A549 (cell line): ENCODE measurements around the gene ARL15. TPM values are rescaled to one million over a fixed set of nuclear protein-coding genes. Genes with fewer than 3 reads are reported as not detected.

Experiments
- ATAC-seq, 2 experiments: fragments of 200-7000 bp in 1 of 2; fragments of >200 bp in 1 of 2; cut with Nextera tagmentation in 1 of 2; cut with Tn5 transposase in 1 of 2; 3 replicates each; pipeline versions ENCODE4 v1.8.0 to v1.9.1; 2018 to 2020; ENCODE audit warnings: mild to moderate bottlenecking in 1 of 2, moderate library complexity in 1 of 2
- CTCF ChIA-PET: fragments of 300-600 bp; sonication (Branson Sonifier 250); formaldehyde crosslinking; extraction: SDS; loops from one replicate; lab custom pipeline; 2021; ENCODE audit warnings: antibody characterized with exemption, inconsistent platforms; lab: Yijun Ruan, JAX
- POLR2A ChIA-PET: fragments of 350-600 bp; formaldehyde crosslinking; extraction: SDS; loops from one replicate; lab custom pipeline; 2021; ENCODE audit warnings: antibody characterized with exemption, inconsistent platforms; lab: Yijun Ruan, JAX
- DNase-seq, 2 experiments: peaks; one replicate each; pipeline versions ENCODE4 v3.0.0 to v3.0.0-alpha.2; 2011 to 2016; ENCODE audit warnings: low read depth in 1 of 2, low spot score in 1 of 2
- FAIRE-seq: peaks from 2 replicates; lab custom pipeline; 2011; peaks lifted over from hg19 to GRCh38; lab: Jason Lieb, UNC
- H3K27ac ChIP-seq, 2 experiments: fragments of >200 bp; sonication (Bioruptor Twin); formaldehyde crosslinking; 3 replicates each; pipeline ENCODE4 v1.5.1; 2016 to 2017
- H3K4me1 ChIP-seq: fragments of >200 bp; sonication (Bioruptor Twin); formaldehyde crosslinking; 3 replicates; pipeline ENCODE4 v1.6.1; 2016
- H3K4me2 ChIP-seq: fragments of >200 bp; sonication (Bioruptor Twin); formaldehyde crosslinking; 3 replicates; pipeline ENCODE4 v1.6.1; 2016
- H3K4me3 ChIP-seq: fragments of >200 bp; sonication (Bioruptor Twin); formaldehyde crosslinking; 3 replicates; pipeline ENCODE4 v1.5.1; 2016
- H3K9me3 ChIP-seq: fragments of >200 bp; sonication (Bioruptor Twin); formaldehyde crosslinking; 3 replicates; pipeline ENCODE4 v1.6.1; 2016
- BHLHE40 ChIP-seq: IDR thresholded peaks from 2 replicates; pipeline ENCODE4 v1.6.1; 2012; ENCODE audit warnings: low read depth, low read length, inconsistent platforms
- CEBPB ChIP-seq, 2 experiments: fragments of >200 bp in 1 of 2; sonication (Bioruptor Twin) in 1 of 2; formaldehyde crosslinking in 1 of 2; IDR thresholded peaks; 2 replicates each; pipeline ENCODE4 v1.6.1; 2012 to 2016
- CHD2 ChIP-seq: fragments of 150-350 bp; IDR thresholded peaks from 2 replicates; pipeline ENCODE4 v1.6.1; 2014; ENCODE audit warnings: low read length; ENCODE audit not compliant: partially characterized antibody
- EHMT2 ChIP-seq: fragments of 200-600 bp; sonication (generic); IDR thresholded peaks from 2 replicates; pipeline ENCODE4 v1.6.1; 2016; ENCODE audit warnings: antibody characterized with exemption, low read depth, mild to moderate bottlenecking, moderate library complexity
- EP300 ChIP-seq, 2 experiments: fragments of >200 bp; sonication (Bioruptor Twin); formaldehyde crosslinking; IDR thresholded peaks; 2 replicates in 1 of 2; 3 replicates in 1 of 2; pipeline ENCODE4 v1.6.1; 2016 to 2017
- HDAC2 ChIP-seq: fragments of 200-600 bp; sonication (generic); IDR thresholded peaks from 2 replicates; pipeline ENCODE4 v1.6.1; 2016
- HEYL ChIP-seq: fragments of 250-450 bp; sonication (Bioruptor Pico); IDR thresholded peaks from 2 replicates; pipeline ENCODE4 v1.8.0; 2021; ENCODE audit warnings: mild to moderate bottlenecking, moderate library complexity
- HOXA7 ChIP-seq: fragments of 250-450 bp; sonication (Bioruptor Pico); IDR thresholded peaks from 2 replicates; pipeline ENCODE4 v1.5.0; 2020; ENCODE audit warnings: mild to moderate bottlenecking, moderate library complexity
- HOXB13 ChIP-seq: fragments of 250-450 bp; sonication (Bioruptor Pico); IDR thresholded peaks from 2 replicates; pipeline ENCODE4 v1.5.0; 2020; ENCODE audit warnings: low read depth, mild to moderate bottlenecking, moderate library complexity
- HOXB5 ChIP-seq: fragments of 250-450 bp; sonication (Bioruptor Pico); IDR thresholded peaks from 2 replicates; pipeline ENCODE4 v1.5.0; 2020; ENCODE audit warnings: mild to moderate bottlenecking, moderate library complexity
- KDM5A ChIP-seq: fragments of 200-600 bp; sonication (generic); IDR thresholded peaks from 2 replicates; pipeline ENCODE4 v1.6.1; 2016; ENCODE audit warnings: antibody characterized with exemption, mild to moderate bottlenecking
- MAFK ChIP-seq: fragments of 450-650 bp; IDR thresholded peaks from 2 replicates; pipeline ENCODE4 v1.6.1; 2014; ENCODE audit not compliant: partially characterized antibody
- MAZ ChIP-seq: fragments of 150-350 bp; IDR thresholded peaks from 2 replicates; pipeline ENCODE4 v1.6.1; 2014; ENCODE audit warnings: antibody characterized with exemption, low read depth, low read length, borderline replicate concordance
- NFE2L2 ChIP-seq: fragments of 150-350 bp; conservative IDR thresholded peaks from 2 replicates; pipeline ENCODE4 v1.6.1; 2014; ENCODE audit warnings: low read length
- NPAS2 ChIP-seq: fragments of 250-450 bp; sonication (Bioruptor Pico); IDR thresholded peaks from 2 replicates; pipeline ENCODE4 v1.8.0; 2022; ENCODE audit warnings: mild to moderate bottlenecking, moderate library complexity, borderline replicate concordance
- NR3C1 ChIP-seq: fragments of >200 bp; sonication (Bioruptor Twin); formaldehyde crosslinking; IDR thresholded peaks from 3 replicates; pipeline ENCODE4 v1.6.1; 2017
- PHF8 ChIP-seq: fragments of 200-600 bp; sonication (generic); IDR thresholded peaks from 2 replicates; pipeline ENCODE4 v1.6.1; 2016; ENCODE audit warnings: low read depth, mild to moderate bottlenecking, antibody characterized with exemption, moderate library complexity, borderline replicate concordance
- RAD21 ChIP-seq, 2 experiments: fragments of >200 bp in 1 of 2; sonication (Bioruptor Twin) in 1 of 2; formaldehyde crosslinking in 1 of 2; IDR thresholded peaks in 1 of 2; conservative IDR thresholded peaks in 1 of 2; 2 replicates in 1 of 2; 3 replicates in 1 of 2; pipeline ENCODE4 v1.6.1; 2012 to 2018; ENCODE audit warnings: inconsistent platforms in 1 of 2
- RNF2 ChIP-seq: fragments of 200-600 bp; sonication (generic); IDR thresholded peaks from 2 replicates; pipeline ENCODE4 v1.6.1; 2016; ENCODE audit warnings: low read depth, mild to moderate bottlenecking, antibody characterized with exemption, moderate library complexity, borderline replicate concordance
- ZSCAN20 ChIP-seq: fragments of 250-450 bp; sonication (Bioruptor Pico); IDR thresholded peaks from 2 replicates; pipeline ENCODE4 v1.8.0; 2022; ENCODE audit warnings: mild to moderate bottlenecking, moderate library complexity
- WGBS: methylation state at CpG from one replicate; pipeline ENCODE4 v1.1.6; 2017; ENCODE audit errors: missing lambda C conversion rate; 5-methylcytosine and 5-hydroxymethylcytosine counted together
- polyA plus RNA-seq, 4 experiments: library from polyadenylated mRNA; depleted of rRNA in 3 of 4; stranded (reverse); fragments of >200 nt; fragmentation: RNase III in 1 of 4; extraction: RNeasy Plus Mini Kit Qiagen cat#74134 plus additional on column Dnase treatment in 1 of 4; gene quantifications; 2 replicates in 3 of 4; 3 replicates in 1 of 4; pipeline ENCODE4 v1.2.3, GENCODE V29; 2011 to 2017
- TF ChIP-seq, protein P1 (sequence below): fragments of 150-350 bp; IDR thresholded peaks from 2 replicates; pipeline ENCODE4 v1.6.1; 2014; ENCODE audit warnings: low read depth, mild to moderate bottlenecking, low read length
- TF ChIP-seq, protein P2 (sequence below): IDR thresholded peaks from 2 replicates; pipeline ENCODE4 v1.6.1; 2012
- TF ChIP-seq, protein P3 (sequence below): fragments of 450-650 bp; IDR thresholded peaks from 2 replicates; pipeline ENCODE4 v1.6.1; 2014; ENCODE audit warnings: antibody characterized with exemption
- TF ChIP-seq, protein P4 (sequence below): IDR thresholded peaks from 2 replicates; pipeline ENCODE4 v1.6.1; 2012
- TF ChIP-seq, protein P5 (sequence below): fragments of 250-450 bp; sonication (Bioruptor Pico); IDR thresholded peaks from 2 replicates; pipeline ENCODE4 v1.5.0; 2021; ENCODE audit warnings: mild to moderate bottlenecking, moderate library complexity, borderline replicate concordance
- TF ChIP-seq, protein P6 (sequence below): IDR thresholded peaks from 2 replicates; pipeline ENCODE4 v1.6.1; 2012; ENCODE audit warnings: low read depth, borderline replicate concordance

Gene ARL15
- polyA plus RNA-seq, 2 of the 4 experiments (the other 2 are of a cell fraction) = 11.8 to 12.1 TPM

DNA sequence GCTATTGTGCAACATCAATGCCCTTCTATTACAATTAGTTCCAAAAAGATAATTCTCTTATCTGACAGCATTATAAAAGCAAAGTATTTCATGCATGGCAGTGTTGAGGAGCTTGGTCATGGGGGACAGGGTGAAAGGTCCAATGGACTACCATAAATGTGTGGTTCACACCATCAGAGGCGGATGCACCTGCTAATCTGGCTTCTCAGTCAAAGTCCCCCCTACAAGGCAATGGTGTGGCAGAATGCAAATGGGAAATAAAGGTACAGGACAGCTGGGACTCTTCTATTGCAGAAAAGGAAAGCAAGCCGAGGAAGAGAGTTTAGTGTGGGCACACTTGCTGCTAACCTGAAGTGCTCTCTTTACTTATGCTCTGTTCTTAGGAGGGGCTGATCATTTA is 380.8 kb downstream of the ARL15 start:
- no peak for TF ChIP-seq NFE2L2
- TF ChIP-seq, protein P1, sequence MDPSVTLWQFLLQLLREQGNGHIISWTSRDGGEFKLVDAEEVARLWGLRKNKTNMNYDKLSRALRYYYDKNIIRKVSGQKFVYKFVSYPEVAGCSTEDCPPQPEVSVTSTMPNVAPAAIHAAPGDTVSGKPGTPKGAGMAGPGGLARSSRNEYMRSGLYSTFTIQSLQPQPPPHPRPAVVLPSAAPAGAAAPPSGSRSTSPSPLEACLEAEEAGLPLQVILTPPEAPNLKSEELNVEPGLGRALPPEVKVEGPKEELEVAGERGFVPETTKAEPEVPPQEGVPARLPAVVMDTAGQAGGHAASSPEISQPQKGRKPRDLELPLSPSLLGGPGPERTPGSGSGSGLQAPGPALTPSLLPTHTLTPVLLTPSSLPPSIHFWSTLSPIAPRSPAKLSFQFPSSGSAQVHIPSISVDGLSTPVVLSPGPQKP = no peak
- no peak for TF ChIP-seq EHMT2
- TF ChIP-seq RNF2 = no peak
- DNase-seq (no peak), FAIRE-seq (no peak), ATAC-seq (no peak)
- ChIA-PET CTCF (no interaction called here), POLR2A (no interaction called here)
- 87% methylated on average over 2 of the region's 2 CpGs for WGBS
- Histone ChIP-seq H3K9me3 (no peaks in the 10 kb centered on the region), H3K4me1 (no peaks in the 10 kb centered on the region), H3K27ac (no peak overlapping the region), H3K4me2 (no peak overlapping the region), H3K4me3 (no peak overlapping the region)

DNA sequence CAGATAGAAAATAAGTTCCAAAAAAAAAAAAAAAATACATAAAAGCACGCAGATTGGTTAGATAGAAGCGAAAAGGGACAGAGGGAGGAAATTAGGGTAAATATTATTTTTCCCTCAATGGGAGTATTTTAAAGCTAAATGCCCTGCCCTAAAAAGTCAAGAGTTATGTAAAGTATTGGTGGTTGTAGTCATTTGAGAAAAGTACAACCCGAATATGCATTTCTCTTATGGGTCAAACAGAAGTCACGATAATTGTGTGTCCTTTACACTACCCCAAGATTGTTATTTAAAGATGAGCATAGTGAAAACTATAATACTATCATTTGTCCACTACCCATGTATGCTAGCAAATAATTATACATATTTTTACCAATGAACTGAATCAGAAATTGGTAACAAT is 381.2 kb downstream of the ARL15 start:
- ATAC-seq = no peak
- no peak for DNase-seq
- no peak overlapping the region for H3K4me2 ChIP-seq
- no peaks in the 10 kb centered on the region for H3K9me3 ChIP-seq
- TF ChIP-seq NR3C1 = no peak
- TF ChIP-seq EP300 (IDR thresholded peaks at IDR 0.05) = no peak
- no peak for TF ChIP-seq MAFK
- TF ChIP-seq, protein P2, sequence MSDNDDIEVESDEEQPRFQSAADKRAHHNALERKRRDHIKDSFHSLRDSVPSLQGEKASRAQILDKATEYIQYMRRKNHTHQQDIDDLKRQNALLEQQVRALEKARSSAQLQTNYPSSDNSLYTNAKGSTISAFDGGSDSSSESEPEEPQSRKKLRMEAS = no peak
- TF ChIP-seq, all 56 proteins: peak for 0
- ChIA-PET POLR2A (no interaction called here), CTCF (no interaction called here)
- 75% methylated on average over 4 of the region's 4 CpGs for WGBS
- H3K27ac ChIP-seq = no peak overlapping the region
- H3K4me1 ChIP-seq = no peaks in the 10 kb centered on the region
- no peak overlapping the region for H3K4me3 ChIP-seq
- FAIRE-seq = no peak

DNA sequence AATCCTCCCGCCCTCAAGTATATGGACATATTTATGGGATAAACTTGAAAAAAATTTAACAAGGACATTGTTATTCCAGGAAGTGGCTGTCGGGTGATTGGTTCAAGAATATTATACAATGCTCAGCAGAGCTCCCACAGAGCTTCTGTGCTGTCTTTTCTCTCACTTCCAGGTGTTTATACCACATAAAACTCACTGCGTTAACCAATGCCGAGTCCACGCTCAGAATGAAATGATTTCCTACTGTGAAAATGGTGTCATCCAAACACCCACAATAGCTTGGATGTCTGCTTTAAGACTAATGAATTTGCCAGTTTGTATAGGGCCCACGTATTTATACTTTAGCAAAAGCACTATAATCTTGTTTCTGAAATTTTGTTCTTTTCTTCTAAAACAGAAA is 381.7 kb downstream of the ARL15 start:
- no peaks in the 10 kb centered on the region for H3K4me1 ChIP-seq
- 84% methylated on average over 6 of the region's 6 CpGs for WGBS
- DNase-seq = no peak
- ChIA-PET POLR2A (no interaction called here), CTCF (no interaction called here)
- no peak for ATAC-seq
- no peak overlapping the region for H3K4me3 ChIP-seq
- no peaks in the 10 kb centered on the region for H3K9me3 ChIP-seq
- H3K27ac ChIP-seq = no peak overlapping the region
- FAIRE-seq = no peak
- H3K4me2 ChIP-seq = no peak overlapping the region
- TF ChIP-seq KDM5A (no peak), BHLHE40 (no peak), PHF8 (no peak), HOXB5 (CRISPR knock-in tag) (no peak), HOXA7 (CRISPR knock-in tag) (no peak), HOXB13 (no peak), HDAC2 (no peak), CEBPB (IDR thresholded peaks at IDR 0.05) (no peak)
- TF ChIP-seq, protein P3, sequence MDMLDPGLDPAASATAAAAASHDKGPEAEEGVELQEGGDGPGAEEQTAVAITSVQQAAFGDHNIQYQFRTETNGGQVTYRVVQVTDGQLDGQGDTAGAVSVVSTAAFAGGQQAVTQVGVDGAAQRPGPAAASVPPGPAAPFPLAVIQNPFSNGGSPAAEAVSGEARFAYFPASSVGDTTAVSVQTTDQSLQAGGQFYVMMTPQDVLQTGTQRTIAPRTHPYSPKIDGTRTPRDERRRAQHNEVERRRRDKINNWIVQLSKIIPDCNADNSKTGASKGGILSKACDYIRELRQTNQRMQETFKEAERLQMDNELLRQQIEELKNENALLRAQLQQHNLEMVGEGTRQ = no peak
- TF ChIP-seq, protein P4, sequence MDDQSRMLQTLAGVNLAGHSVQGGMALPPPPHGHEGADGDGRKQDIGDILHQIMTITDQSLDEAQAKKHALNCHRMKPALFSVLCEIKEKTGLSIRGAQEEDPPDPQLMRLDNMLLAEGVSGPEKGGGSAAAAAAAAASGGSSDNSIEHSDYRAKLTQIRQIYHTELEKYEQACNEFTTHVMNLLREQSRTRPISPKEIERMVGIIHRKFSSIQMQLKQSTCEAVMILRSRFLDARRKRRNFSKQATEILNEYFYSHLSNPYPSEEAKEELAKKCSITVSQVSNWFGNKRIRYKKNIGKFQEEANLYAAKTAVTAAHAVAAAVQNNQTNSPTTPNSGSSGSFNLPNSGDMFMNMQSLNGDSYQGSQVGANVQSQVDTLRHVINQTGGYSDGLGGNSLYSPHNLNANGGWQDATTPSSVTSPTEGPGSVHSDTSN = no peak

DNA sequence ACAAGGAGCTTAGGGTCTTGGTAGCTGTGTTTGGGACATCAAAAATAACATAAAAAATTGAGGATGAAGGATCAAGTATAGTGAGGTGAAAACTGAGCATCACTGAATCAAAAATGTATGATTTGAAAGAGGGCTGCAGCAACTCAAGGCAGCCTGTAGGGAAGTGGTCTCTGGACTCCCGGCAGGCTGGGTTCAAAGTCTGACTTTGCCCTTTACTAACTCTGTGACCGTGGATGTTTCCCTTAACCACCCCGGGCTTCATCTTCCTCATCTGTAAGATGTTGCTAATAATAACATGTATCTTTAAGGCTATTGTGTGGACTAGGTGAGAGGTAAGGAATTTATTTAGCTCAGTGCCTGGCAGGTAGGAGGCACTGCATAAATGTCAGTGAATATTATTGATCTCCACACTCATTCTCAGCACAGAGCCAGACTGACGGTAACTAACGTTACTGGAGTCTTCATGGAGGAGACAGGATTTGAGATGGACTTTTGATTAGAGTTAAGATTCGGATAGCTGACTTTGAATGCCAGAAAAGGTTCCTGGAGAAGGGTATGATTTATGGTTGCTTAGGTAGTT is 382.6 kb downstream of the ARL15 start:
- WGBS = 84% methylated on average over 6 of the region's 6 CpGs
- Histone ChIP-seq H3K4me3 (no peak overlapping the region), H3K4me1 (no peaks in the 10 kb centered on the region), H3K27ac (no peak overlapping the region), H3K9me3 (no peaks in the 10 kb centered on the region), H3K4me2 (no peak overlapping the region)
- DNase-seq = no peak
- CTCF ChIA-PET = interaction anchor here (0.6 to 1.0 kb wide), 3 partner anchors 9 to 19 kb away, joined by 3 to 5 read pairs (median 3); no protein-coding TSS in a partner anchor
- ATAC-seq = no peak
- no peak for FAIRE-seq
- POLR2A ChIA-PET = no interaction called here
- TF ChIP-seq HEYL (CRISPR knock-in tag) (no peak), NPAS2 (CRISPR knock-in tag) (no peak), CHD2 (no peak), MAZ (no peak), HOXB5 (CRISPR knock-in tag) (no peak), HOXA7 (CRISPR knock-in tag) (no peak), KDM5A (no peak), EP300 (IDR thresholded peaks at IDR 0.05) (no peak), RAD21 (conservative IDR thresholded peaks at IDR 0.05 in 1 of 2, IDR thresholded peaks at IDR 0.05 in 1 of 2) (no peak), ZSCAN20 (CRISPR knock-in tag) (no peak)
- TF ChIP-seq, protein P5, sequence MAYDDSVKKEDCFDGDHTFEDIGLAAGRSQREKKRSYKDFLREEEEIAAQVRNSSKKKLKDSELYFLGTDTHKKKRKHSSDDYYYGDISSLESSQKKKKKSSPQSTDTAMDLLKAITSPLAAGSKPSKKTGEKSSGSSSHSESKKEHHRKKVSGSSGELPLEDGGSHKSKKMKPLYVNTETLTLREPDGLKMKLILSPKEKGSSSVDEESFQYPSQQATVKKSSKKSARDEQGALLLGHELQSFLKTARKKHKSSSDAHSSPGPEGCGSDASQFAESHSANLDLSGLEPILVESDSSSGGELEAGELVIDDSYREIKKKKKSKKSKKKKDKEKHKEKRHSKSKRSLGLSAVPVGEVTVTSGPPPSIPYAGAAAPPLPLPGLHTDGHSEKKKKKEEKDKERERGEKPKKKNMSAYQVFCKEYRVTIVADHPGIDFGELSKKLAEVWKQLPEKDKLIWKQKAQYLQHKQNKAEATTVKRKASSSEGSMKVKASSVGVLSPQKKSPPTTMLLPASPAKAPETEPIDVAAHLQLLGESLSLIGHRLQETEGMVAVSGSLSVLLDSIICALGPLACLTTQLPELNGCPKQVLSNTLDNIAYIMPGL (CRISPR knock-in tag) = no peak
- TF ChIP-seq, protein P6, sequence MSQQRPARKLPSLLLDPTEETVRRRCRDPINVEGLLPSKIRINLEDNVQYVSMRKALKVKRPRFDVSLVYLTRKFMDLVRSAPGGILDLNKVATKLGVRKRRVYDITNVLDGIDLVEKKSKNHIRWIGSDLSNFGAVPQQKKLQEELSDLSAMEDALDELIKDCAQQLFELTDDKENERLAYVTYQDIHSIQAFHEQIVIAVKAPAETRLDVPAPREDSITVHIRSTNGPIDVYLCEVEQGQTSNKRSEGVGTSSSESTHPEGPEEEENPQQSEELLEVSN = no peak
